Stimulated activated CD4-positive, alpha-beta T cell treated with anti-CD3 and anti-CD28 coated beads, Interleukin-4, amount 100 ng/mL, for 48 hours (primary cell): Measurements from ENCODE around the gene NPBWR2.
"Not testable (repeated sequence)": the region's sequence is repeated elsewhere in the genome, so short reads cannot be mapped to it uniquely, and the experiment has no call there.

ENCODE experiments used
- DNase-seq, 2 donors: peaks; one replicate each; pipeline ENCODE4 v3.0.0-alpha.2; 2020; ENCODE audit warnings: low read depth in 2 of 2

Gene NPBWR2

GRCh38 chr20:64144144-64144912 lies 37.0 kb upstream of the NPBWR2 start:
- no peak for DNase-seq

- DNase-seq, result no peak
These were observed 35.8 kb upstream of the NPBWR2 start for GRCh38 chr20:64143018-64143801.

GRCh38 chr20:64142590-64142989 lies 35.2 kb upstream of the NPBWR2 start:
- DNase-seq, result no peak

GRCh38 chr20:64140956-64141355 lies 33.6 kb upstream of the NPBWR2 start:
- no peak for DNase-seq

GRCh38 chr20:64140061-64140931 lies 32.9 kb upstream of the NPBWR2 start:
- DNase-seq, result no peak

GRCh38 chr20:64139199-64140060 lies 32.1 kb upstream of the NPBWR2 start:
- DNase-seq, result no peak

GRCh38 chr20:64138276-64138815 lies 31.0 kb upstream of the NPBWR2 start:
- DNase-seq, result no peak

GRCh38 chr20:64137598-64138031 lies 30.2 kb upstream of the NPBWR2 start:
- DNase-seq, result no peak

GRCh38 chr20:64136004-64136710 lies 28.8 kb upstream of the NPBWR2 start:
- no peak for DNase-seq

GRCh38 chr20:64134744-64135143 lies 27.4 kb upstream of the NPBWR2 start:
- not testable (repeated sequence) for DNase-seq

- DNase-seq, result no peak
These were observed 26.6 kb upstream of the NPBWR2 start for GRCh38 chr20:64133951-64134407.

GRCh38 chr20:64131406-64131805 lies 24.0 kb upstream of the NPBWR2 start:
- no peak for DNase-seq

GRCh38 chr20:64130876-64131275 lies 23.5 kb upstream of the NPBWR2 start:
- no peak for DNase-seq

GRCh38 chr20:64130271-64130670 lies 22.9 kb upstream of the NPBWR2 start:
- no peak for DNase-seq

- DNase-seq, result no peak
These were observed 21.9 kb upstream of the NPBWR2 start for GRCh38 chr20:64129146-64129782.

GRCh38 chr20:64123517-64123916 lies 16.2 kb upstream of the NPBWR2 start:
- DNase-seq, result not testable (repeated sequence)

- DNase-seq, result not testable (repeated sequence)
These were observed 15.6 kb upstream of the NPBWR2 start for GRCh38 chr20:64122927-64123326.

GRCh38 chr20:64121586-64121985 lies 14.2 kb upstream of the NPBWR2 start:
- no peak for DNase-seq

GRCh38 chr20:64119681-64120341 lies 12.4 kb upstream of the NPBWR2 start:
- no peak for DNase-seq
